Kidney (tissue), 14 donors: ENCODE data around the gene CLDN9. TPM values are rescaled to one million over a fixed set of nuclear protein-coding genes. Genes with fewer than 3 reads are reported as not detected.

Experiments used
- DNase-seq, 5 donors: peaks; one replicate each; pipeline ENCODE4 v3.0.0-alpha.2; 2013 to 2020
- FAIRE-seq: peaks from 2 replicates; lab custom pipeline; 2012; peaks lifted over from hg19 to GRCh38; lab: Jason Lieb, UNC
- H3K27ac ChIP-seq, 2 donors: one replicate each; pipeline ENCODE4 v1.7.0; 2013; ENCODE audit warnings: low read depth in 2 of 2, low read length in 2 of 2, inconsistent platforms in 1 of 2
- H3K27me3 ChIP-seq: one replicate; pipeline ENCODE4 v1.7.1; 2013; ENCODE audit warnings: low read length, inconsistent platforms; ENCODE audit not compliant: control insufficient read depth, insufficient read depth
- H3K36me3 ChIP-seq, 3 donors: one replicate each; pipeline versions ENCODE4 v1.7.0 to v1.7.1; 2013; ENCODE audit warnings: low read length in 3 of 3, control low read depth in 1 of 3, inconsistent platforms in 1 of 3; ENCODE audit not compliant: insufficient read depth in 3 of 3, control insufficient read depth in 2 of 3
- H3K4me1 ChIP-seq, 3 donors: one replicate each; pipeline versions ENCODE4 v1.7.0 to v1.7.1; 2013; ENCODE audit warnings: low read length in 3 of 3, inconsistent platforms in 1 of 3, low read depth in 1 of 3; ENCODE audit not compliant: control insufficient read depth in 2 of 3, insufficient read depth in 2 of 3
- H3K4me3 ChIP-seq, 3 donors: one replicate each; pipeline versions ENCODE4 v1.7.0 to v1.8.1; 2013; ENCODE audit warnings: low read length in 3 of 3, control low read depth in 1 of 3, inconsistent platforms in 1 of 3
- H3K9ac ChIP-seq, 3 donors: one replicate each; pipeline versions ENCODE4 v1.7.0 to v1.7.1; 2013; ENCODE audit warnings: low read length in 3 of 3, control low read depth in 1 of 3, inconsistent platforms in 1 of 3
- H3K9me3 ChIP-seq, 3 donors: one replicate each; pipeline versions ENCODE4 v1.7.0 to v1.7.1; 2013; ENCODE audit warnings: low read length in 3 of 3, control low read depth in 1 of 3, inconsistent platforms in 1 of 3; ENCODE audit not compliant: control insufficient read depth in 2 of 3, insufficient read depth in 1 of 3
- intact Hi-C: fragments of 100-400 bp; cut with DNase I; formaldehyde crosslinking; loops from one replicate; pipeline ENCODE4 v1.11.1; 2022
- polyA plus RNA-seq: library from polyadenylated mRNA; stranded (reverse); fragments of 350-450 nt; fragmentation: Illumina TruSeq; extraction: RNeasy Lipid Tissue Mini Kit (QIAGEN cat#74804); gene quantifications from one replicate; pipeline ENCODE4 v1.2.3, GENCODE V29; 2014; ENCODE audit warnings: low read depth, low replicate concordance; ENCODE audit not compliant: insufficient read depth
- total RNA-seq: library from RNA; stranded (reverse); fragmentation: NEBNext Ultra II Directional; extraction: Animal tissue kit (Norgen Biotek cat#: 25700); gene quantifications from one replicate; pipeline ENCODE4 v1.2.1, GENCODE V29; 2021
- TF ChIP-seq, protein P1 (sequence below): IDR thresholded peaks from 3 replicates; pipeline ENCODE4 v1.5.1; 2012; ENCODE audit warnings: mild to moderate bottlenecking, moderate library complexity, borderline replicate concordance; ENCODE audit not compliant: insufficient read depth; ENCODE audit errors: extremely low read depth
- donor health status: control.
- donor health status: control.
- donor health status: control.
- donor health status: control.
- donor health status: control.
- donor health status: DM: yes; HTN: yes; CAD: no.
- donor health status: Normal renal cell carcinoma (clear cell type).

Gene CLDN9
- total and polyA plus RNA-seq, 2 donors from 2014 or later, result 0.60 TPM; not detected in 1

- peaks cover 0 to 15% (median 0%) of the 10 kb centered on the region in 3 donors for H3K4me1 ChIP-seq
- H3K9ac ChIP-seq, result no peak within 1 kb of the TSS
- intact Hi-C loops, result no loop called here
- TF ChIP-seq, protein P1, sequence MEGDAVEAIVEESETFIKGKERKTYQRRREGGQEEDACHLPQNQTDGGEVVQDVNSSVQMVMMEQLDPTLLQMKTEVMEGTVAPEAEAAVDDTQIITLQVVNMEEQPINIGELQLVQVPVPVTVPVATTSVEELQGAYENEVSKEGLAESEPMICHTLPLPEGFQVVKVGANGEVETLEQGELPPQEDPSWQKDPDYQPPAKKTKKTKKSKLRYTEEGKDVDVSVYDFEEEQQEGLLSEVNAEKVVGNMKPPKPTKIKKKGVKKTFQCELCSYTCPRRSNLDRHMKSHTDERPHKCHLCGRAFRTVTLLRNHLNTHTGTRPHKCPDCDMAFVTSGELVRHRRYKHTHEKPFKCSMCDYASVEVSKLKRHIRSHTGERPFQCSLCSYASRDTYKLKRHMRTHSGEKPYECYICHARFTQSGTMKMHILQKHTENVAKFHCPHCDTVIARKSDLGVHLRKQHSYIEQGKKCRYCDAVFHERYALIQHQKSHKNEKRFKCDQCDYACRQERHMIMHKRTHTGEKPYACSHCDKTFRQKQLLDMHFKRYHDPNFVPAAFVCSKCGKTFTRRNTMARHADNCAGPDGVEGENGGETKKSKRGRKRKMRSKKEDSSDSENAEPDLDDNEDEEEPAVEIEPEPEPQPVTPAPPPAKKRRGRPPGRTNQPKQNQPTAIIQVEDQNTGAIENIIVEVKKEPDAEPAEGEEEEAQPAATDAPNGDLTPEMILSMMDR, result no peak
- peak; percentile 87 to 95 (median 94) for DNase-seq
- H3K27ac ChIP-seq, result peak within 1 kb of the TSS in 1 of 2 donors; percentile 43
- peak within 1 kb of the TSS; percentile 26 to 68 (median 60) for H3K4me3 ChIP-seq
- no peaks in the 10 kb centered on the region for H3K36me3 ChIP-seq
- H3K27me3 ChIP-seq, result peaks cover 15% of the 10 kb centered on the region
- H3K9me3 ChIP-seq, result no peaks in the 10 kb centered on the region
- no peak for FAIRE-seq
Measured at GRCh38 chr16:2968738-2969544, 43.8 kb upstream of the CLDN9 start, which contains the start of gene PAQR4. PAQR4 (plus strand) TSS chr16:2969348; CDS start chr16:2969675, 327 bp downstream.

GRCh38 chr16:2969545-2970521, 42.9 kb upstream of the CLDN9 start:
- Histone ChIP-seq H3K27me3 (peaks cover 15% of the 10 kb centered on the region), H3K9ac (no peak overlapping the region), H3K9me3 (no peaks in the 10 kb centered on the region), H3K4me3 (peak overlapping the region; percentile 16 to 54 (median 38)), H3K4me1 (peaks cover 0 to 8% (median 0%) of the 10 kb centered on the region in 3 donors), H3K27ac (no peak overlapping the region), H3K36me3 (no peaks in the 10 kb centered on the region)
- TF ChIP-seq, protein P1, result peak; percentile 12
- FAIRE-seq (no peak), DNase-seq (peak in 4 of 5 donors; percentile 39 to 85 (median 68))
- intact Hi-C loops, result no loop called here

- FAIRE-seq (no peak), DNase-seq (peak in 1 of 5 donors; percentile 38)
- intact Hi-C loops, result no loop called here
- H3K27me3 ChIP-seq, result peaks cover 13% of the 10 kb centered on the region
- no peak overlapping the region for H3K9ac ChIP-seq
- H3K27ac ChIP-seq, result no peak overlapping the region
- H3K4me1 ChIP-seq, result peaks cover 0 to 8% (median 0%) of the 10 kb centered on the region in 3 donors
- TF ChIP-seq, protein P1, result no peak
- no peak overlapping the region for H3K4me3 ChIP-seq
- no peaks in the 10 kb centered on the region for H3K9me3 ChIP-seq
- H3K36me3 ChIP-seq, result no peaks in the 10 kb centered on the region
Measured at GRCh38 chr16:2970563-2970962, 42.2 kb upstream of the CLDN9 start.
